ENCODE data around the gene ENGASE.

ENGASE gene

GRCh38 chr17:79120259-79120658, 45.6 kb downstream of the ENGASE start:
- no peak overlapping the region for H3K4me3 ChIP-seq
- no peak for DNase-seq (ENCODE audit: low read depth, low spot score)

GRCh38 chr17:79123988-79124387, 49.4 kb downstream of the ENGASE start:
- no peak for TF ChIP-seq POLR2AphosphoS5 (IDR thresholded peaks at IDR 0.05; ENCODE audit: borderline replicate concordance, low read depth, low read length)
- no peak for TF ChIP-seq FOXP2 (optimal IDR thresholded peaks at IDR 0.05; ENCODE audit: control extremely low read depth, extremely low read length, insufficient read depth)
- no peak for TF ChIP-seq EZH2 (IDR thresholded peaks at IDR 0.05)
- no peak for DNase-seq (ENCODE audit: low read depth, low spot score)
- Histone ChIP-seq H3K36me3 (ENCODE audit: insufficient read depth, low read length) (no peaks in the 10 kb centered on the region), H3K4me3 (no peak overlapping the region), H3K9me3 (ENCODE audit: low read depth, low read length) (no peaks in the 10 kb centered on the region), H3K9ac (ENCODE audit: insufficient read length) (no peak overlapping the region), H3K27ac (no peak overlapping the region)

More at GRCh38 chr17:79120259-79120658, 45.6 kb downstream of the ENGASE start:
- Histone ChIP-seq H3K36me3 (ENCODE audit: insufficient read depth, low read length) (no peaks in the 10 kb centered on the region), H3K27ac (no peak overlapping the region), H3K9me3 (ENCODE audit: low read depth, low read length) (no peaks in the 10 kb centered on the region), H3K9ac (ENCODE audit: insufficient read length) (no peak overlapping the region)
- TF ChIP-seq POLR2AphosphoS5 (IDR thresholded peaks at IDR 0.05; ENCODE audit: borderline replicate concordance, low read depth, low read length) (no peak), FOXP2 (optimal IDR thresholded peaks at IDR 0.05; ENCODE audit: control extremely low read depth, extremely low read length, insufficient read depth) (no peak), EZH2 (IDR thresholded peaks at IDR 0.05) (no peak)

- H3K27ac ChIP-seq: no peak overlapping the region
- H3K36me3 ChIP-seq (ENCODE audit: insufficient read depth, low read length): no peaks in the 10 kb centered on the region
- TF ChIP-seq POLR2AphosphoS5 (IDR thresholded peaks at IDR 0.05; ENCODE audit: borderline replicate concordance, low read depth, low read length): no peak
- no peaks in the 10 kb centered on the region for H3K9me3 ChIP-seq (ENCODE audit: low read depth, low read length)
- no peak for DNase-seq (ENCODE audit: low read depth, low spot score)
- no peak overlapping the region for H3K4me3 ChIP-seq
- no peak overlapping the region for H3K9ac ChIP-seq (ENCODE audit: insufficient read length)
Measured at GRCh38 chr17:79124513-79125209, 50.0 kb downstream of the ENGASE start.

- no peak for DNase-seq (ENCODE audit: low read depth, low spot score)
- Histone ChIP-seq H3K27ac (no peak overlapping the region), H3K36me3 (ENCODE audit: insufficient read depth, low read length) (no peaks in the 10 kb centered on the region), H3K9me3 (ENCODE audit: low read depth, low read length) (no peaks in the 10 kb centered on the region), H3K4me3 (no peak overlapping the region), H3K9ac (ENCODE audit: insufficient read length) (no peak overlapping the region)
- TF ChIP-seq EZH2 (IDR thresholded peaks at IDR 0.05) (no peak), POLR2AphosphoS5 (IDR thresholded peaks at IDR 0.05; ENCODE audit: borderline replicate concordance, low read depth, low read length) (no peak), FOXP2 (optimal IDR thresholded peaks at IDR 0.05; ENCODE audit: control extremely low read depth, extremely low read length, insufficient read depth) (no peak)
Measured at GRCh38 chr17:79125503-79125902, 50.9 kb downstream of the ENGASE start.

GRCh38 chr17:79126139-79126538, 51.5 kb downstream of the ENGASE start:
- Histone ChIP-seq H3K4me3 (no peak overlapping the region), H3K9me3 (ENCODE audit: low read depth, low read length) (no peaks in the 10 kb centered on the region), H3K36me3 (ENCODE audit: insufficient read depth, low read length) (no peaks in the 10 kb centered on the region), H3K9ac (ENCODE audit: insufficient read length) (no peak overlapping the region), H3K27ac (no peak overlapping the region)
- no peak for DNase-seq (ENCODE audit: low read depth, low spot score)
- TF ChIP-seq EZH2 (IDR thresholded peaks at IDR 0.05) (no peak), POLR2AphosphoS5 (IDR thresholded peaks at IDR 0.05; ENCODE audit: borderline replicate concordance, low read depth, low read length) (no peak), FOXP2 (optimal IDR thresholded peaks at IDR 0.05; ENCODE audit: control extremely low read depth, extremely low read length, insufficient read depth) (no peak)

- H3K9me3 ChIP-seq (ENCODE audit: low read depth, low read length): no peaks in the 10 kb centered on the region
- H3K9ac ChIP-seq (ENCODE audit: insufficient read length): no peak overlapping the region
- H3K4me3 ChIP-seq: no peak overlapping the region
- no peak for DNase-seq (ENCODE audit: low read depth, low spot score)
- TF ChIP-seq EZH2 (IDR thresholded peaks at IDR 0.05) (no peak), FOXP2 (optimal IDR thresholded peaks at IDR 0.05; ENCODE audit: control extremely low read depth, extremely low read length, insufficient read depth) (no peak), POLR2AphosphoS5 (IDR thresholded peaks at IDR 0.05; ENCODE audit: borderline replicate concordance, low read depth, low read length) (no peak)
- H3K27ac ChIP-seq: no peak overlapping the region
- H3K36me3 ChIP-seq (ENCODE audit: insufficient read depth, low read length): no peaks in the 10 kb centered on the region
Measured at GRCh38 chr17:79127534-79128135, 53.0 kb downstream of the ENGASE start.

GRCh38 chr17:79129523-79129922, 54.9 kb downstream of the ENGASE start:
- DNase-seq (ENCODE audit: low read depth, low spot score): no peak
- Histone ChIP-seq H3K4me3 (no peak overlapping the region), H3K9ac (ENCODE audit: insufficient read length) (no peak overlapping the region), H3K36me3 (ENCODE audit: insufficient read depth, low read length) (no peaks in the 10 kb centered on the region), H3K9me3 (ENCODE audit: low read depth, low read length) (no peaks in the 10 kb centered on the region), H3K27ac (no peak overlapping the region)
- TF ChIP-seq EZH2 (IDR thresholded peaks at IDR 0.05) (no peak), FOXP2 (optimal IDR thresholded peaks at IDR 0.05; ENCODE audit: control extremely low read depth, extremely low read length, insufficient read depth) (no peak), POLR2AphosphoS5 (IDR thresholded peaks at IDR 0.05; ENCODE audit: borderline replicate concordance, low read depth, low read length) (no peak)

- TF ChIP-seq POLR2AphosphoS5 (IDR thresholded peaks at IDR 0.05; ENCODE audit: borderline replicate concordance, low read depth, low read length) (no peak), EZH2 (IDR thresholded peaks at IDR 0.05) (no peak), FOXP2 (optimal IDR thresholded peaks at IDR 0.05; ENCODE audit: control extremely low read depth, extremely low read length, insufficient read depth) (no peak)
- no peaks in the 10 kb centered on the region for H3K36me3 ChIP-seq (ENCODE audit: insufficient read depth, low read length)
- H3K4me3 ChIP-seq: no peak overlapping the region
- no peak overlapping the region for H3K9ac ChIP-seq (ENCODE audit: insufficient read length)
- DNase-seq (ENCODE audit: low read depth, low spot score): no peak
- no peaks in the 10 kb centered on the region for H3K9me3 ChIP-seq (ENCODE audit: low read depth, low read length)
- no peak overlapping the region for H3K27ac ChIP-seq
Measured at GRCh38 chr17:79130536-79131273, 56.1 kb downstream of the ENGASE start.
